Measurements from ENCODE around the gene CALHM2. TPM values are rescaled to one million over a fixed set of nuclear protein-coding genes. Genes with fewer than 3 reads are reported as not detected.
A peak's percentile ranks its signal among the peaks of the same experiment; 100 is the strongest.

Gene CALHM2
- total RNA-seq, 1 experiment from 2014 or later = 26.0 TPM

GRCh38 chr10:103476046-103476768, 24.0 kb upstream of the CALHM2 start:
- DNase-seq (ENCODE audit: low spot score) = peak; percentile 17

GRCh38 chr10:103475437-103475836, 23.3 kb upstream of the CALHM2 start:
- no peak for DNase-seq (ENCODE audit: low spot score)

GRCh38 chr10:103474077-103474476, 21.9 kb upstream of the CALHM2 start:
- no peak for DNase-seq (ENCODE audit: low spot score)

GRCh38 chr10:103473261-103473671, 21.1 kb upstream of the CALHM2 start:
- no peak for DNase-seq (ENCODE audit: low spot score)

- DNase-seq (ENCODE audit: low spot score) = no peak
Measured at GRCh38 chr10:103472005-103472404, 19.8 kb upstream of the CALHM2 start.

- peak; percentile 65 for DNase-seq (ENCODE audit: low spot score)
Measured at GRCh38 chr10:103470761-103471653, 18.8 kb upstream of the CALHM2 start.

GRCh38 chr10:103469201-103469600, 17.0 kb upstream of the CALHM2 start:
- DNase-seq (ENCODE audit: low spot score) = no peak

- no peak for DNase-seq (ENCODE audit: low spot score)
Measured at GRCh38 chr10:103467406-103467805, 15.2 kb upstream of the CALHM2 start.

GRCh38 chr10:103466734-103467133, 14.6 kb upstream of the CALHM2 start:
- DNase-seq (ENCODE audit: low spot score) = no peak

GRCh38 chr10:103465411-103466179, 13.4 kb upstream of the CALHM2 start:
- DNase-seq (ENCODE audit: low spot score) = no peak

- DNase-seq (ENCODE audit: low spot score) = no peak
Measured at GRCh38 chr10:103463499-103463898, 11.3 kb upstream of the CALHM2 start.

- no peak for DNase-seq (ENCODE audit: low spot score)
Measured at GRCh38 chr10:103459615-103460014, 7.4 kb upstream of the CALHM2 start.

- DNase-seq (ENCODE audit: low spot score) = no peak
Measured at GRCh38 chr10:103458720-103459119, 6.5 kb upstream of the CALHM2 start, which contains the start of gene CALHM1. Gene CALHM1 (minus strand): TSS chr10:103458900. CDS start chr10:103458751, 149 bp downstream.

- no peak for DNase-seq (ENCODE audit: low spot score)
Measured at GRCh38 chr10:103457896-103458583, 5.9 kb upstream of the CALHM2 start.

GRCh38 chr10:103457176-103457712, 5.1 kb upstream of the CALHM2 start:
- no peak for DNase-seq (ENCODE audit: low spot score)

- no peak for DNase-seq (ENCODE audit: low spot score)
Measured at GRCh38 chr10:103456074-103456660, 4.0 kb upstream of the CALHM2 start.

GRCh38 chr10:103455235-103455634, 3.1 kb upstream of the CALHM2 start:
- no peak for DNase-seq (ENCODE audit: low spot score)

- no peak for DNase-seq (ENCODE audit: low spot score)
Measured at GRCh38 chr10:103454026-103454425, 1.9 kb upstream of the CALHM2 start.

- no peak for DNase-seq (ENCODE audit: low spot score)
Measured at GRCh38 chr10:103452506-103453230, 498 bp upstream of the CALHM2 start.

Data from A172 (cell line).